HepG2 (cell line): ENCODE results near the gene DSTN. TPM values are rescaled to one million over a fixed set of nuclear protein-coding genes. Genes with fewer than 3 reads are reported as not detected.

Experiments
- FOXC1 ChIP-seq: sonication (generic); formaldehyde crosslinking; IDR thresholded peaks from 2 replicates; pipeline ENCODE4 v1.8.0; 2022; ENCODE audit warnings: mild to moderate bottlenecking, missing genetic modification reagents, borderline replicate concordance
- FOXP1 ChIP-seq, 2 experiments: fragments of 450-650 bp in 1 of 2; IDR thresholded peaks; 2 replicates each; pipeline ENCODE4 v1.6.1; 2017 to 2018; ENCODE audit warnings: antibody characterized with exemption in 1 of 2
- HNRNPK ChIP-seq: fragments of 200-400 bp; formaldehyde crosslinking; IDR thresholded peaks from 2 replicates; pipeline ENCODE4 v1.6.1; 2018; ENCODE audit warnings: low read length, low read depth, moderate library complexity, mild to moderate bottlenecking; ENCODE audit not compliant: poor library complexity, severe bottlenecking
- LCORL ChIP-seq, 2 experiments: fragments of 450-650 bp in 1 of 2; sonication (generic) in 1 of 2; formaldehyde crosslinking in 1 of 2; IDR thresholded peaks; 2 replicates each; pipeline versions ENCODE4 v1.5.0 to v1.6.1; 2017 to 2020; ENCODE audit warnings: antibody characterized with exemption in 1 of 2, missing genetic modification reagents in 1 of 2
- MAFK ChIP-seq, 2 experiments: IDR thresholded peaks in 1 of 2; conservative IDR thresholded peaks in 1 of 2; 2 replicates each; pipeline ENCODE4 v1.6.1; 2011; ENCODE audit warnings: improper control_type of control experiment in 2 of 2, low read length in 2 of 2
- NR2C2 ChIP-seq: sonication (generic); formaldehyde crosslinking; IDR thresholded peaks from 2 replicates; pipeline ENCODE4 v1.4.0; 2020; ENCODE audit warnings: missing genetic modification reagents, mild to moderate bottlenecking, moderate library complexity, borderline replicate concordance
- PHB2 ChIP-seq: fragments of 450-650 bp; IDR thresholded peaks from 2 replicates; pipeline ENCODE4 v1.6.1; 2018; ENCODE audit not compliant: partially characterized antibody
- POLR2G ChIP-seq: fragments of 200-400 bp; formaldehyde crosslinking; IDR thresholded peaks from 2 replicates; pipeline ENCODE4 v1.6.1; 2018; ENCODE audit warnings: mild to moderate bottlenecking, low read depth, low read length, moderate library complexity
- RFX5 ChIP-seq: IDR thresholded peaks from 2 replicates; pipeline ENCODE4 v1.6.1; 2011; ENCODE audit warnings: low read depth, low read length, improper control_type of control experiment
- SALL1 ChIP-seq: sonication (generic); formaldehyde crosslinking; IDR thresholded peaks from 2 replicates; pipeline ENCODE4 v1.8.0; 2022; ENCODE audit warnings: mild to moderate bottlenecking, missing genetic modification reagents
- SRY ChIP-seq: sonication (generic); formaldehyde crosslinking; IDR thresholded peaks from 2 replicates; pipeline ENCODE4 v1.8.0; 2022; ENCODE audit warnings: mild to moderate bottlenecking, missing genetic modification reagents
- ZBTB3 ChIP-seq: sonication (generic); formaldehyde crosslinking; IDR thresholded peaks from 2 replicates; pipeline ENCODE4 v1.4.0; 2020; ENCODE audit warnings: low read depth, mild to moderate bottlenecking, moderate library complexity, missing genetic modification reagents, borderline replicate concordance
- ZNF317 ChIP-seq: sonication (generic); formaldehyde crosslinking; IDR thresholded peaks from 2 replicates; pipeline ENCODE4 v1.5.0; 2020; ENCODE audit warnings: mild to moderate bottlenecking, missing genetic modification reagents
- ZNF329 ChIP-seq: sonication (generic); formaldehyde crosslinking; IDR thresholded peaks from 2 replicates; pipeline ENCODE4 v1.9.0; 2021; ENCODE audit warnings: low read depth, mild to moderate bottlenecking, missing genetic modification reagents
- ZNF589 ChIP-seq: sonication (generic); formaldehyde crosslinking; conservative IDR thresholded peaks from 2 replicates; pipeline ENCODE4 v1.8.0; 2022; ENCODE audit warnings: mild to moderate bottlenecking, moderate library complexity, missing genetic modification reagents
- ZNF598 ChIP-seq: sonication (generic); formaldehyde crosslinking; IDR thresholded peaks from 2 replicates; pipeline ENCODE4 v1.5.1; 2020; ENCODE audit warnings: mild to moderate bottlenecking, missing genetic modification reagents, borderline replicate concordance
- ZNF660 ChIP-seq: sonication (generic); formaldehyde crosslinking; IDR thresholded peaks from 2 replicates; pipeline ENCODE4 v1.5.1; 2020; ENCODE audit warnings: mild to moderate bottlenecking, low read depth, missing genetic modification reagents, borderline replicate concordance
- ZNF687 ChIP-seq: sonication (generic); formaldehyde crosslinking; IDR thresholded peaks from 2 replicates; pipeline ENCODE4 v1.5.1; 2020; ENCODE audit warnings: mild to moderate bottlenecking, missing genetic modification reagents, moderate library complexity
- ZNF713 ChIP-seq: sonication (generic); formaldehyde crosslinking; IDR thresholded peaks from 2 replicates; pipeline ENCODE4 v1.4.0; 2020; ENCODE audit warnings: mild to moderate bottlenecking, missing genetic modification reagents
- ZNF768 ChIP-seq: sonication (generic); formaldehyde crosslinking; IDR thresholded peaks from 2 replicates; pipeline ENCODE4 v1.4.0; 2020; ENCODE audit warnings: missing genetic modification reagents
- polyA plus RNA-seq, 8 experiments: library from polyadenylated mRNA; depleted of rRNA in 3 of 8; stranded (reverse) in 7 of 8; unstranded in 1 of 8; fragments of >200 nt; fragmentation: Illumina TruSeq in 4 of 8; extraction: Trizol in 4 of 8; gene quantifications; 2 replicates each; pipeline versions ENCODE4 v1.2.1 to v1.2.3, GENCODE V29; 2011 to 2016; ENCODE audit warnings: low read depth in 4 of 8, missing spikeins in 1 of 8, mixed read lengths in 1 of 8; ENCODE audit not compliant: insufficient read depth in 1 of 8
- total RNA-seq, 5 experiments: library from RNA; depleted of rRNA; stranded (reverse); fragments of >200 nt; fragmentation: Illumina TruSeq; extraction: Trizol; gene quantifications; 2 replicates each; pipeline ENCODE4 v1.2.3, GENCODE V29; 2016; ENCODE audit warnings: low read depth in 1 of 5
- TF ChIP-seq, protein P1 (sequence below): sonication (generic); formaldehyde crosslinking; IDR thresholded peaks from 2 replicates; pipeline ENCODE4 v1.8.1; 2022; ENCODE audit warnings: mild to moderate bottlenecking, missing genetic modification reagents
- TF ChIP-seq, protein P2 (sequence below): sonication (generic); formaldehyde crosslinking; IDR thresholded peaks from 2 replicates; pipeline ENCODE4 v1.4.0; 2020; ENCODE audit warnings: missing genetic modification reagents

The DSTN gene
- total and polyA plus RNA-seq, 2 of the 13 experiments (the other 11 are each of a cell fraction or from before 2014, with no cell fraction given), result 27.6 to 106 TPM

GRCh38 chr20:17568972-17569521 lies 828 bp upstream of the DSTN start (continued):
- TF ChIP-seq ZBTB3 (CRISPR knock-in tag) (peak; percentile 57; the same call in 1 of the 2 replicates), ZNF317 (no peak), SRY (CRISPR knock-in tag) (0 out of 2 replicates have a peak, but pooled peaks have one; percentile 4), RFX5 (no peak), LCORL (IDR thresholded peaks at IDR 0.05) (0 out of 2 replicates have a peak, but pooled peaks have one; percentile 13), LCORL (CRISPR knock-in tag; IDR thresholded peaks at IDR 0.05) (peak; percentile 93), MAFK (conservative IDR thresholded peaks at IDR 0.05 in 1 of 2, IDR thresholded peaks at IDR 0.05 in 1 of 2; ENCODE audit: low read length in 2 of 2) (no peak), SALL1 (CRISPR knock-in tag) (peak; percentile 50), ZNF589 (CRISPR knock-in tag) (no peak), HNRNPK (peak; percentile 98), ZNF768 (CRISPR knock-in tag) (peak; percentile 47; the same call in 1 of the 2 replicates), ZNF687 (CRISPR knock-in tag) (peak; percentile 65), ZNF713 (CRISPR knock-in tag) (no peak), ZNF598 (no peak), ZNF329 (CRISPR knock-in tag) (no peak), POLR2G (peak; percentile 67), FOXP1 (IDR thresholded peaks at IDR 0.05) (no peak), FOXP1 (CRISPR knock-in tag; IDR thresholded peaks at IDR 0.05) (peak; percentile 32; the same call in 1 of the 2 replicates), PHB2 (no peak), FOXC1 (CRISPR knock-in tag) (no peak), NR2C2 (CRISPR knock-in tag) (0 out of 2 replicates have a peak, but pooled peaks have one; percentile 21), ZNF660 (no peak)
- TF ChIP-seq, protein P1, sequence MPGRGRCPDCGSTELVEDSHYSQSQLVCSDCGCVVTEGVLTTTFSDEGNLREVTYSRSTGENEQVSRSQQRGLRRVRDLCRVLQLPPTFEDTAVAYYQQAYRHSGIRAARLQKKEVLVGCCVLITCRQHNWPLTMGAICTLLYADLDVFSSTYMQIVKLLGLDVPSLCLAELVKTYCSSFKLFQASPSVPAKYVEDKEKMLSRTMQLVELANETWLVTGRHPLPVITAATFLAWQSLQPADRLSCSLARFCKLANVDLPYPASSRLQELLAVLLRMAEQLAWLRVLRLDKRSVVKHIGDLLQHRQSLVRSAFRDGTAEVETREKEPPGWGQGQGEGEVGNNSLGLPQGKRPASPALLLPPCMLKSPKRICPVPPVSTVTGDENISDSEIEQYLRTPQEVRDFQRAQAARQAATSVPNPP (CRISPR knock-in tag), result no peak
- TF ChIP-seq, protein P2, sequence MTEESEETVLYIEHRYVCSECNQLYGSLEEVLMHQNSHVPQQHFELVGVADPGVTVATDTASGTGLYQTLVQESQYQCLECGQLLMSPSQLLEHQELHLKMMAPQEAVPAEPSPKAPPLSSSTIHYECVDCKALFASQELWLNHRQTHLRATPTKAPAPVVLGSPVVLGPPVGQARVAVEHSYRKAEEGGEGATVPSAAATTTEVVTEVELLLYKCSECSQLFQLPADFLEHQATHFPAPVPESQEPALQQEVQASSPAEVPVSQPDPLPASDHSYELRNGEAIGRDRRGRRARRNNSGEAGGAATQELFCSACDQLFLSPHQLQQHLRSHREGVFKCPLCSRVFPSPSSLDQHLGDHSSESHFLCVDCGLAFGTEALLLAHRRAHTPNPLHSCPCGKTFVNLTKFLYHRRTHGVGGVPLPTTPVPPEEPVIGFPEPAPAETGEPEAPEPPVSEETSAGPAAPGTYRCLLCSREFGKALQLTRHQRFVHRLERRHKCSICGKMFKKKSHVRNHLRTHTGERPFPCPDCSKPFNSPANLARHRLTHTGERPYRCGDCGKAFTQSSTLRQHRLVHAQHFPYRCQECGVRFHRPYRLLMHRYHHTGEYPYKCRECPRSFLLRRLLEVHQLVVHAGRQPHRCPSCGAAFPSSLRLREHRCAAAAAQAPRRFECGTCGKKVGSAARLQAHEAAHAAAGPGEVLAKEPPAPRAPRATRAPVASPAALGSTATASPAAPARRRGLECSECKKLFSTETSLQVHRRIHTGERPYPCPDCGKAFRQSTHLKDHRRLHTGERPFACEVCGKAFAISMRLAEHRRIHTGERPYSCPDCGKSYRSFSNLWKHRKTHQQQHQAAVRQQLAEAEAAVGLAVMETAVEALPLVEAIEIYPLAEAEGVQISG (CRISPR knock-in tag), result peak; percentile 71
